ENCODE results near the gene MAN1C1.

- TF ChIP-seq CTCF (IDR thresholded peaks at IDR 0.05), result no peak
- no peak for TF ChIP-seq ZNF423 (CRISPR knock-in tag; IDR thresholded peaks at IDR 0.05)
- TF ChIP-seq ETV6 (CRISPR knock-in tag; IDR thresholded peaks at IDR 0.05), result no peak
- TF ChIP-seq MLX (CRISPR knock-in tag; IDR thresholded peaks at IDR 0.05), result no peak
- TF ChIP-seq CREB1 (CRISPR knock-in tag; IDR thresholded peaks at IDR 0.05), result no peak
- no peak for TF ChIP-seq CBFB (CRISPR knock-in tag; IDR thresholded peaks at IDR 0.05; ENCODE audit: low read depth)
- no peak for TF ChIP-seq TP53 (CRISPR knock-in tag; IDR thresholded peaks at IDR 0.05)
- no peak for TF ChIP-seq FOXP1 (CRISPR knock-in tag; IDR thresholded peaks at IDR 0.05; ENCODE audit: borderline replicate concordance)
- no peak for TF ChIP-seq FOXJ3 (CRISPR knock-in tag; IDR thresholded peaks at IDR 0.05; ENCODE audit: borderline replicate concordance)
Observed at GRCh38 chr1:25615563-25616094, 962 bp upstream of the MAN1C1 start.

Data from WTC11 (cell line).